HG03066 (cell line): ENCODE measurements around the gene DNAH7.

Source experiments
- ATAC-seq: cut with Tn5 transposase; IDR thresholded peaks from one replicate; pipeline ENCODE4 v1.9.1; 2021; ENCODE audit warnings: low read depth; ENCODE audit not compliant: unreplicated experiment

DNAH7 gene

GRCh38 chr2:195818106-195818505 is 250.5 kb downstream of the DNAH7 start:
- ATAC-seq = no peak

- no peak for ATAC-seq
These were observed 253.6 kb downstream of the DNAH7 start for GRCh38 chr2:195815083-195815482.

GRCh38 chr2:195813421-195813820 is 255.2 kb downstream of the DNAH7 start:
- no peak for ATAC-seq

- ATAC-seq = no peak
These were observed 258.1 kb downstream of the DNAH7 start for GRCh38 chr2:195810340-195811098.

- no peak for ATAC-seq
These were observed 260.4 kb downstream of the DNAH7 start for GRCh38 chr2:195808189-195808588.

GRCh38 chr2:195805283-195805976 is 263.2 kb downstream of the DNAH7 start:
- no peak for ATAC-seq

GRCh38 chr2:195795879-195796278 is 272.8 kb downstream of the DNAH7 start:
- ATAC-seq = no peak

GRCh38 chr2:195793881-195794280 is 274.8 kb downstream of the DNAH7 start:
- no peak for ATAC-seq

- no peak for ATAC-seq
These were observed 286.5 kb downstream of the DNAH7 start for GRCh38 chr2:195782156-195782555.

GRCh38 chr2:195779491-195779890 is 289.1 kb downstream of the DNAH7 start:
- no peak for ATAC-seq

- ATAC-seq = no peak
These were observed 298.7 kb downstream of the DNAH7 start for GRCh38 chr2:195769975-195770374.

GRCh38 chr2:195768431-195768830 is 300.2 kb downstream of the DNAH7 start:
- no peak for ATAC-seq

- no peak for ATAC-seq
These were observed 301.9 kb downstream of the DNAH7 start for GRCh38 chr2:195766691-195767090.

- ATAC-seq = no peak
These were observed 304.8 kb downstream of the DNAH7 start for GRCh38 chr2:195763866-195764265.

GRCh38 chr2:195759877-195760276 is 308.8 kb downstream of the DNAH7 start:
- ATAC-seq = no peak

GRCh38 chr2:195758846-195759245 is 309.8 kb downstream of the DNAH7 start:
- no peak for ATAC-seq

- no peak for ATAC-seq
These were observed 312.3 kb downstream of the DNAH7 start for GRCh38 chr2:195756218-195756942.

- no peak for ATAC-seq
These were observed 327.4 kb downstream of the DNAH7 start for GRCh38 chr2:195741191-195741590.

- no peak for ATAC-seq
These were observed 330.9 kb downstream of the DNAH7 start for GRCh38 chr2:195737511-195738325.

- ATAC-seq = no peak
These were observed 333.3 kb downstream of the DNAH7 start for GRCh38 chr2:195735347-195735746.

GRCh38 chr2:195734931-195735330 is 333.7 kb downstream of the DNAH7 start:
- ATAC-seq = no peak
